Measurements from ENCODE around the gene KCNN3.

Gene KCNN3

GRCh38 chr1:154846565-154847442 is 23.3 kb downstream of the KCNN3 start:
- FAIRE-seq (no peak), DNase-seq (ENCODE audit: insufficient read length) (no peak)
- TF ChIP-seq POLR2A (IDR thresholded peaks at IDR 0.05; ENCODE audit: low read depth, low read length) (no peak), POLR2AphosphoS5 (IDR thresholded peaks at IDR 0.05; ENCODE audit: low read depth, low read length) (no peak), TAF1 (IDR thresholded peaks at IDR 0.05; ENCODE audit: borderline replicate concordance, low read depth, low read length) (no peak)

- no peak for TF ChIP-seq POLR2A (IDR thresholded peaks at IDR 0.05; ENCODE audit: low read depth, low read length)
- no peak for TF ChIP-seq TAF1 (IDR thresholded peaks at IDR 0.05; ENCODE audit: borderline replicate concordance, low read depth, low read length)
- no peak for TF ChIP-seq POLR2AphosphoS5 (IDR thresholded peaks at IDR 0.05; ENCODE audit: low read depth, low read length)
- DNase-seq (ENCODE audit: insufficient read length), result no peak
- no peak for FAIRE-seq
Observed at GRCh38 chr1:154845879-154846278, 24.2 kb downstream of the KCNN3 start.

DNA sequence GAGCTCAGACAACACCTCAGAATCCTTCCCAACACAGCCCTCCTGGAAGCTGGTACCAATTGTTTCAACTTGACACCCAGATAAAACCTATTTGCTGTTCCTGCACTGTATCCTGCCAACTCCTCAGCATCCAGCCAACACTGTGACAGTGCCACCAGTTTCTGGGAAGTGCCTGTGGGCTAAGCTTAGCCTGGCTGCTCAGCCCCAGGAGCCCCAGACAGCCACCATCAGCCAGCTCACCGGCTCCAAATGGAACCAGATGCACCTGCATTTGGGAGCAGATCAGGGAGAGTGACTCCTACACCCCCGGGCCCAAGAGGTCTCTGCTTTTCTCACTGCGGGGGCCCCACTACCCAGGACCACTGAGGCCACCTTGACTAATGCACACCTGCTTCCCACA is 24.9 kb downstream of the KCNN3 start:
- TF ChIP-seq TAF1 (IDR thresholded peaks at IDR 0.05; ENCODE audit: borderline replicate concordance, low read depth, low read length) (no peak), POLR2A (IDR thresholded peaks at IDR 0.05; ENCODE audit: low read depth, low read length) (no peak), POLR2AphosphoS5 (IDR thresholded peaks at IDR 0.05; ENCODE audit: low read depth, low read length) (no peak)
- DNase-seq (ENCODE audit: insufficient read length), result no peak
- FAIRE-seq, result no peak

DNA sequence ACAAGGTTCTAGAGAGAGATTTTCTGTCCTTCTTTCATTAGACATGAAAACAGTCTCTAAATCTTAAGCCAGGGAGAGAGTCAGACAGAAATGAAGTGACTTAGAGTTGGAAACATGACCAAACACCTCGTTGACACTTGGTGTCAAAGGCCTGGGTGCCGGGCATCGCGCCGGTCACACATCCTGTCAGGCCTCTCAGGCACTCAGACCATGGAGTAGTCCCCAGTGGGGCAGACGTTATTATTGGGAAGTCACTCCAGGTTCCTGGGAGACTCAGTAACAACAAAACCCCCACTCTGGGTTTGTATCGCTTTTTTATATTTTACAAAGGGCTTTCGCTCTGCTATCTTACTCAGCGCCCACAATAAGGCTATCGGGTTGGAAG is 25.8 kb downstream of the KCNN3 start:
- FAIRE-seq (no peak), DNase-seq (ENCODE audit: insufficient read length) (no peak)
- TF ChIP-seq POLR2AphosphoS5 (IDR thresholded peaks at IDR 0.05; ENCODE audit: low read depth, low read length), result no peak

- TF ChIP-seq POLR2A (IDR thresholded peaks at IDR 0.05; ENCODE audit: low read depth, low read length) (no peak), POLR2AphosphoS5 (IDR thresholded peaks at IDR 0.05; ENCODE audit: low read depth, low read length) (no peak), TAF1 (IDR thresholded peaks at IDR 0.05; ENCODE audit: borderline replicate concordance, low read depth, low read length) (no peak)
- FAIRE-seq (peak; percentile 79), DNase-seq (ENCODE audit: insufficient read length) (no peak)
Observed at GRCh38 chr1:154843636-154844296, 26.3 kb downstream of the KCNN3 start.

DNA sequence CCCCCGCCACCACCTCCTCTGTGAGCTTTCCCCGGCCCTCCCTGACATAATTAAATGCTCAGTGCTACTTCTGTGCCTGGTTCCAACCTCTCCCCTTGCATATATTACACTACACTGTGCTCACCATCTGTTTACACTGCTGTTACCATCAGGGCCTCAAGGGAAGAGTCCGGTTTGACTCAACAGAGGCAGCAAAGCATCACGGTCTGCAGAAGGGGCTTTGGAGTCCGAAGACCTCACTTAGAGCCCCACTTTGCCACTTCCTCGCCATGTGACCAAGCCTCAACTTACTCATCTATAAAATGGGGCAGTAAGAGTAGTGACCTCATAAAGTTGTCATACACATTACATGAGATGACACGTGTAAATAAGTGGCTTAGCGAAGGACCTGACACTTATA is 27.4 kb downstream of the KCNN3 start:
- TF ChIP-seq POLR2A (IDR thresholded peaks at IDR 0.05; ENCODE audit: low read depth, low read length) (0 out of 2 replicates have a peak, but pooled peaks have one; percentile 32), TAF1 (IDR thresholded peaks at IDR 0.05; ENCODE audit: borderline replicate concordance, low read depth, low read length) (no peak)
- FAIRE-seq (peak; percentile 53), DNase-seq (ENCODE audit: insufficient read length) (no peak)

GRCh38 chr1:154841384-154841783 is 28.7 kb downstream of the KCNN3 start:
- TF ChIP-seq POLR2A (IDR thresholded peaks at IDR 0.05; ENCODE audit: low read depth, low read length) (no peak), POLR2AphosphoS5 (IDR thresholded peaks at IDR 0.05; ENCODE audit: low read depth, low read length) (no peak), TAF1 (IDR thresholded peaks at IDR 0.05; ENCODE audit: borderline replicate concordance, low read depth, low read length) (no peak)
- FAIRE-seq (no peak), DNase-seq (ENCODE audit: insufficient read length) (no peak)

DNA sequence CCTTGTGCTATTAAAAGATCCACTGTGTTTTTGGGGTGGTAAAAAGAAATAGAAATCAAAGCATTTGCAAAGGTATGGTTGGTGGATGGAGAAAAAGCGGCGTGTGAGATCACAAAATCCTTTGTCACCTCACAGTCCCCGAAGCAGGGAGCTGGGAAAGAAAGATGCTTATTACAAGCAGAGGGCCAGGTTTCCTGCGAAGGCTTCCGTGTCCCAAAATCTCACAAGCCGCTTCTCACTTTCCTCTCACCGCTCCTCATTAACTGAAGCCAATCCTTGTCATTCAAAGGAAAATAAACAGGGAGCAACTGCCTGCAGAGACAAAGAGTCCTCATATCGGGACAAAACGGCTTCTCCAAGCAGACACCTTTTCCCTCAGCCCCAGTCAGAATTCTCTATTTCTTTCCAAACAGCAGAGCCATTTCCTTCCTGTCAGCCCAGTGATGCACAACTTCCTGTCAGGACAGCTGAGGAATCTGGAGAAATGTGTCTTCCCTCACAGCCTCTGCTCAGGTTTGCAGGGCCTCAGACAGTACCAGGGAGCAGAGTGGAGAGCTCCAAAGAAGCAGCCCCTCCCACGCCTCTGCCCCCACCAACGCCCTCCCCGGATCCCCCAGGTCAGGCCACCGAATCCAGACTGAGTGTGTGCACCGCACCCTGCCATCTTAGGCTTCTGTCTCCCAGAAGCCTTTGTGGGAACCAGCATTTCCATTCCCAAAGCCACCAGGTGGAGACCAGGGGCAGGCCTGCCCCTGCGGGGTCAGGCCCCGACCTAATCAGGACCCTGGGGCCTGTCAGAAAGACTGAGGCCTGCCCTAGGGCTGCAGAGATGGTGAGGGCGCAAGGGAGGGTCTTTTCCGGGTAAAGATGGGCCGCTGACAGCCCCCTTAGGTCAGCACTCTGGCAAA is 29.6 kb downstream of the KCNN3 start:
- TF ChIP-seq TAF1 (IDR thresholded peaks at IDR 0.05; ENCODE audit: borderline replicate concordance, low read depth, low read length) (no peak), POLR2A (IDR thresholded peaks at IDR 0.05; ENCODE audit: low read depth, low read length) (no peak), POLR2AphosphoS5 (IDR thresholded peaks at IDR 0.05; ENCODE audit: low read depth, low read length) (no peak)
- DNase-seq (ENCODE audit: insufficient read length) (no peak), FAIRE-seq (no peak)

GRCh38 chr1:154839691-154840090 is 30.4 kb downstream of the KCNN3 start:
- TF ChIP-seq POLR2AphosphoS5 (IDR thresholded peaks at IDR 0.05; ENCODE audit: low read depth, low read length) (no peak), POLR2A (IDR thresholded peaks at IDR 0.05; ENCODE audit: low read depth, low read length) (no peak), TAF1 (IDR thresholded peaks at IDR 0.05; ENCODE audit: borderline replicate concordance, low read depth, low read length) (no peak)
- FAIRE-seq (no peak), DNase-seq (ENCODE audit: insufficient read length) (no peak)

GRCh38 chr1:154838988-154839387 is 31.1 kb downstream of the KCNN3 start:
- TF ChIP-seq TAF1 (IDR thresholded peaks at IDR 0.05; ENCODE audit: borderline replicate concordance, low read depth, low read length) (no peak), POLR2A (IDR thresholded peaks at IDR 0.05; ENCODE audit: low read depth, low read length) (no peak)
- FAIRE-seq (no peak), DNase-seq (ENCODE audit: insufficient read length) (no peak)

DNA sequence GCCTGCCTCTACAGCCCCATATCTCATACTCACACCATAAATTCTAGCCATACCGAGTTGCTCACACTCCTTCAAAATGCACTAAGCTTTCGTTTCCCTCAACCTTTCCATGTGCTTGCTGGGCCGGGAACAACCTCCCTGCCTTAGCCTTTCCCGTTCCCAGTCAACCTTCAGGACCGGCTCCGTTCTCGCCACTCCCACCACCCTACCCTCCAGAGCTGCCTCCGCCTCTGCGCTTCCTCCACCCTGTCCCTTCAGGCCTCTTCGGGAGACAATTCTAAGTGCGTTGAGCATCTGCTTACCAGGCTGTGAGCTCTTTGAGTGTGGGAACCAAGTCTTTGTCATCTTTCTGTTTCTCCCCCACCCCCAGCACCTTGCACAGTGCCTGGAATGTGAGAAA is 31.6 kb downstream of the KCNN3 start:
- DNase-seq (ENCODE audit: insufficient read length), result no peak
- no peak for FAIRE-seq
- TF ChIP-seq TAF1 (IDR thresholded peaks at IDR 0.05; ENCODE audit: borderline replicate concordance, low read depth, low read length) (no peak), POLR2AphosphoS5 (IDR thresholded peaks at IDR 0.05; ENCODE audit: low read depth, low read length) (no peak), POLR2A (IDR thresholded peaks at IDR 0.05; ENCODE audit: low read depth, low read length) (no peak)
